Natural killer cell treated with Interleukin-12 subunit alpha and Interleukin-12 subunit beta and Interleukin-15 and Interleukin-18, amount 100 ng/mL, for 72 hours (primary cell): ENCODE measurements around the gene PLCL2. TPM values are rescaled to one million over a fixed set of nuclear protein-coding genes. Genes with fewer than 3 reads are reported as not detected.

ENCODE experiments used
- ATAC-seq, 2 donors: fragments of 150-1000 bp; cut with Tn5 transposase in 1 of 2; sonication (Bioruptor Pico), chemical (Tn5 transposase) in 1 of 2; 2 replicates each; pipeline ENCODE4 v1.10.0; 2021
- DNase-seq: peaks from one replicate; pipeline ENCODE4 v3.0.0; 2022; ENCODE audit warnings: low spot score
- H3K27ac Mint-ChIP-seq, 2 donors: 1 replicate in 1 of 2; 2 replicates in 1 of 2; pipeline ENCODE4 v1.8.0; 2022; ENCODE audit warnings: mixed read lengths in 2 of 2, mild to moderate bottlenecking in 1 of 2, moderate library complexity in 1 of 2
- H3K27me3 Mint-ChIP-seq, 2 donors: 1 replicate in 1 of 2; 2 replicates in 1 of 2; pipeline ENCODE4 v1.8.0; 2022; ENCODE audit warnings: mixed read lengths in 2 of 2
- H3K36me3 Mint-ChIP-seq: one replicate; pipeline ENCODE4 v1.8.0; 2022; ENCODE audit warnings: mixed read lengths
- H3K4me1 Mint-ChIP-seq, 2 donors: 1 replicate in 1 of 2; 2 replicates in 1 of 2; pipeline ENCODE4 v1.8.0; 2022; ENCODE audit warnings: low read depth in 2 of 2, mixed read lengths in 2 of 2, mild to moderate bottlenecking in 1 of 2
- H3K4me3 Mint-ChIP-seq: one replicate; pipeline ENCODE4 v1.8.0; 2022; ENCODE audit warnings: mixed read lengths
- H3K9me3 Mint-ChIP-seq: 2 replicates; pipeline ENCODE4 v1.8.0; 2022; ENCODE audit warnings: mixed read lengths
- total RNA-seq, 2 donors: library from RNA; stranded (reverse); gene quantifications; one replicate each; pipeline ENCODE4 v1.2.3, GENCODE V29; 2022

The PLCL2 gene
- total RNA-seq, 2 donors from 2014 or later: 12.5 to 17.2 TPM

- peak overlapping the region; percentile 46 for H3K4me3 Mint-ChIP-seq
- H3K27me3 Mint-ChIP-seq: no peaks in the 10 kb centered on the region
- no peaks in the 10 kb centered on the region for H3K9me3 Mint-ChIP-seq
- H3K4me1 Mint-ChIP-seq: peaks cover 49 to 51% of the 10 kb centered on the region in 2 donors
- H3K27ac Mint-ChIP-seq: peak overlapping the region; percentile 26 to 84
- peaks cover 18% of the 10 kb centered on the region for H3K36me3 Mint-ChIP-seq
- ATAC-seq (peak in 1 of 2 donors; percentile 69), DNase-seq (no peak)
Observed at GRCh38 chr3:17075907-17076306, 191.2 kb downstream of the PLCL2 start.

DNA sequence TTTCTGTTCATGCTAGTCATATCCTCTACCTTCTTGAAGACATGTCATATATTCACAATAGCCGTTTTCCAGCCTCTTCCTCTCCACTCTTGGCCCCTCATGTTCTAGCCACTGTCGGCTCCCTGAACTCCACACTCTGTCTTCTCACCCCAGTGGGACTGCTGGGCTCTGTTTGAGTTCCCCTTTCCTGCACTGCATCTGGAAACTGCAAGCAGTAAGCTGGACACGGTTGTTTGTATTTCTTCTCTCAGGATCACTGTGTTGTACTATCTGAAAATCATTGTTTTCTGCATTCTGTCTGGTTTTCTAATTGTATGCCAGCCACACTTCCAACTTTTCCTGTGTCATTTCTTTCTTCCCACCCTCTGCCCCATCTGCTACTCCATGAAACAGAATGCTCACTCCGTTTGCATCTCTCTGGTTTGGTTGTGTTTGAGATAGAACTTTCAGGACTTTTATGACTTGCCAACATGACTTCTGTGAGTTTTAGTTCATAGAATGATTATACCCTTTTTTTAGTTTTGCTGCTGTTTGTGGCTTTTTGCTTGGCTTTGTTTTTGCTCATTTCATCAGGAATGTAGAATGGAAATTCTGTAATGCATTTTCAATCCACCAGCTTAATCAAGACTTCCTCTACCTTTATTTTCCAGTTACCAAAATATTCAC, 192.3 kb downstream of the PLCL2 start:
- Mint-ChIP-seq H3K36me3 (peaks cover 18% of the 10 kb centered on the region), H3K4me1 (peaks cover 49 to 54% of the 10 kb centered on the region in 2 donors), H3K4me3 (peak overlapping the region; percentile 46), H3K27ac (peak overlapping the region; percentile 26 to 84), H3K9me3 (no peaks in the 10 kb centered on the region), H3K27me3 (no peaks in the 10 kb centered on the region)
- no peak for DNase-seq
- ATAC-seq: no peak

DNA sequence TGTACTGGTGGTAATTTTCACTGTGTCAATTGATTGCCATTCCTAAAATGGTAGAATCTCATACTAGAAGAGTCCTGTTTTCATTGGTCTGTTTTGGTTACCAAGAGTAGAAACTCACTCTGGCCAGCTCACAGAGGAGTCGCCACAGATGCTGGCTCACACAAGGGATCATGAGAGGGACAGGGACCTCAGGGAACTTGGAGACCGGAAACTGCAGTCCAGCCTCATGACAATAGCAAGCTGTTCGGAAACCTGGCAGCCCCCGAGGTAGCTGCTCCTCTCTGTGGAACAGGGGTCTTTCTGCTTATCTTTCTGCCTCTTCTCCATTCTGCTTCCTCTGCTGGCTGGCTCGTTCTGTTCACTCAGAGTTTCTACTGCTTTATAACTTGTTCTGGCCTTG, 192.9 kb downstream of the PLCL2 start:
- DNase-seq: no peak
- Mint-ChIP-seq H3K9me3 (no peaks in the 10 kb centered on the region), H3K36me3 (peaks cover 18% of the 10 kb centered on the region), H3K27me3 (no peaks in the 10 kb centered on the region), H3K4me1 (peaks cover 49 to 58% of the 10 kb centered on the region in 2 donors), H3K4me3 (peak overlapping the region; percentile 46), H3K27ac (peak overlapping the region; percentile 26 to 84)
- no peak for ATAC-seq

GRCh38 chr3:17078926-17079465, 194.2 kb downstream of the PLCL2 start:
- peaks cover 6% of the 10 kb centered on the region for H3K9me3 Mint-ChIP-seq
- H3K36me3 Mint-ChIP-seq: peaks cover 28% of the 10 kb centered on the region
- no peak for ATAC-seq
- DNase-seq: no peak
- H3K4me3 Mint-ChIP-seq: no peak overlapping the region
- H3K27ac Mint-ChIP-seq: no peak overlapping the region
- peaks cover 52 to 63% of the 10 kb centered on the region in 2 donors for H3K4me1 Mint-ChIP-seq
- H3K27me3 Mint-ChIP-seq: no peaks in the 10 kb centered on the region

DNA sequence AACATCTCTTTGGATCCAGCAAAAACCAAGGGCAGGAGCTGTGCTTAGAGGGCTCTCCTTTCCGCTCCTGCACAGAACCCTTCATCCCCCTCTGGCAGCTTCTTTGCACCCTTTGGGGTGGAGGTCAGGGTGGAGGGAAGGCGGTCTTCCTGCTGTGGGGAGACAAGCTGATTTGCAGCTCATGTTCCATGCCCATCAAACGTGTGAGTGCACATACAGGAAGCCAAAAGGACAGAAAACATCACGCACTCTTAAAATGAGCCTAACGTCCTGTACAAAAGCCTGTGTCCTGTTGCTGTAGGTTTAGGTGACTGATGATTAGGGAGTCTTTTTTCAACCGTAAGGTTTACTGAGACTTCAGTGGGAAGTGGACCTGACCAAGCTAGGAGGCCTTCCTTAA, 195.2 kb downstream of the PLCL2 start:
- Mint-ChIP-seq H3K4me3 (no peak overlapping the region), H3K27ac (no peak overlapping the region), H3K36me3 (peaks cover 37% of the 10 kb centered on the region), H3K27me3 (no peaks in the 10 kb centered on the region), H3K9me3 (peaks cover 6% of the 10 kb centered on the region), H3K4me1 (peaks cover 42 to 56% of the 10 kb centered on the region in 2 donors)
- DNase-seq (no peak), ATAC-seq (peak in 1 of 2 donors; percentile 17)

DNA sequence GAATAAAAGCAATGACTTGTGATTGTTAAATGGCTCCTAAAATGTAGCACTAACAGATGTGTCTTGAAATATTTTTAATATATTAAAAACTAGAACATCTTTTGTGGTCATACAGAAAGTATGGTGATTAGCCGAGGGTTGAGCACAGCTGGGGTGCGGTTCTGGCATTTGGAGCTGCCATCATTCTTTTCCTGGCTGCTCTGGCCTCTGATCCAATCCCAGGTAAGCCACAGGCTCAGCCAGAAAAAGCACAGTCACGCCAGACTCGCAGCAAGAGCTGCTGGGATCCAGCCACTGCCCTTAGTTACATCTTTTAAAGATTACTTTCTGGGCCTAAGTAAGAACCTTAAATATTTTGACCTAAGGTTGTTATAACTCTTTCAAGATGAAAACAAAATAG, 196.8 kb downstream of the PLCL2 start:
- DNase-seq (no peak), ATAC-seq (no peak)
- H3K27me3 Mint-ChIP-seq: no peaks in the 10 kb centered on the region
- peaks cover 44% of the 10 kb centered on the region for H3K36me3 Mint-ChIP-seq
- no peak overlapping the region for H3K27ac Mint-ChIP-seq
- H3K4me3 Mint-ChIP-seq: no peak overlapping the region
- peaks cover 37 to 52% of the 10 kb centered on the region in 2 donors for H3K4me1 Mint-ChIP-seq
- peaks cover 6% of the 10 kb centered on the region for H3K9me3 Mint-ChIP-seq

DNA sequence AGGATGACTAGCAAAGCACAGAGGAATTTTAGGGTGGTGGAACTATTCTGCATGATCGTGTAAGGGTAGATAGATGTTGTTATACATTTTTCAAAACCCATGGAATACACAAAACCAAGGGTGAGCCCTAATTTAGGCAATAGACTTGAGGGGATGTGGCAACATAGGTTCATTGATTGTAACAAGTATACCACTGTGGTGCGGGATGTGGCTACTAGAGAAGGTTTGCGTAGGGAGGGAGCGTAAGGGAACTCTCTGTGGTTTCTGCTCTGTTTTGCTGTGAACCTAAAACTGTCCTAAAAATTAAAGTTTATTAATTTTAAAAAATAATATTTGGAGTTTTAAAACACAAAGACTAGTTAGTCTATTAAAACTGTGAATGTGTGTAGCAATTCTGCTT, 202.8 kb downstream of the PLCL2 start:
- peak overlapping the region in 1 of 2 donors; percentile 3 for H3K27ac Mint-ChIP-seq
- peak overlapping the region; percentile 69 for H3K4me3 Mint-ChIP-seq
- H3K36me3 Mint-ChIP-seq: peaks cover 27% of the 10 kb centered on the region
- DNase-seq: peak; percentile 67
- H3K4me1 Mint-ChIP-seq: peaks cover 59 to 64% of the 10 kb centered on the region in 2 donors
- ATAC-seq: peak; percentile 79 to 87
- peaks cover 6% of the 10 kb centered on the region for H3K9me3 Mint-ChIP-seq
- H3K27me3 Mint-ChIP-seq: no peaks in the 10 kb centered on the region

DNA sequence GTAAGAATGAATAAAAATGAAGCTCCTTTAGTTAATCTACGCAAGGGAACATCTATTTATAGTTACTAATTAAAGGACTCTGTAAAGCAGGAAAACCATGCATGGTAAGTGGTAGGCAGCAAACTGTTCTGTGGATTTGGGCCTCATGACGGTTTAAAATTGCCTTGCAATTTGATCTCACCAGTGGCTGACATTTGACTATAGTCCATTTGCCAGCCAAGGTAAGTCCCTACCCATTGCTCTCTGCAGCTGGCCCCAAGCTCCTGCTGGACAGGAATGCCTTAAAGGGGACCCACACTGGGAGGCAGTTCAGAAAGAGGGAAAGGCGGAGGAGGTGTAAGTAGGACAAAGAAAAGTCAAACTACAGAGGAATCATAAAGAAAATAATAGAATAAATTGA, 203.3 kb downstream of the PLCL2 start:
- no peak for ATAC-seq

GRCh38 chr3:17088602-17089313, 204.0 kb downstream of the PLCL2 start:
- peak overlapping the region; percentile 69 for H3K4me3 Mint-ChIP-seq
- ATAC-seq: peak; percentile 89 to 92
- peaks cover 49 to 53% of the 10 kb centered on the region in 2 donors for H3K4me1 Mint-ChIP-seq
- H3K27ac Mint-ChIP-seq: peak overlapping the region; percentile 30 to 69
- H3K27me3 Mint-ChIP-seq: no peaks in the 10 kb centered on the region
- peak; percentile 64 for DNase-seq
- H3K36me3 Mint-ChIP-seq: peaks cover 16% of the 10 kb centered on the region
- no peaks in the 10 kb centered on the region for H3K9me3 Mint-ChIP-seq

More for the DNA sequence above, 203.3 kb downstream of the PLCL2 start:
- no peak for DNase-seq
- H3K27me3 Mint-ChIP-seq: no peaks in the 10 kb centered on the region
- H3K36me3 Mint-ChIP-seq: peaks cover 24% of the 10 kb centered on the region
- peaks cover 56 to 60% of the 10 kb centered on the region in 2 donors for H3K4me1 Mint-ChIP-seq
- H3K9me3 Mint-ChIP-seq: peaks cover 4% of the 10 kb centered on the region
- peak overlapping the region; percentile 30 to 69 for H3K27ac Mint-ChIP-seq
- peak overlapping the region; percentile 69 for H3K4me3 Mint-ChIP-seq

DNA sequence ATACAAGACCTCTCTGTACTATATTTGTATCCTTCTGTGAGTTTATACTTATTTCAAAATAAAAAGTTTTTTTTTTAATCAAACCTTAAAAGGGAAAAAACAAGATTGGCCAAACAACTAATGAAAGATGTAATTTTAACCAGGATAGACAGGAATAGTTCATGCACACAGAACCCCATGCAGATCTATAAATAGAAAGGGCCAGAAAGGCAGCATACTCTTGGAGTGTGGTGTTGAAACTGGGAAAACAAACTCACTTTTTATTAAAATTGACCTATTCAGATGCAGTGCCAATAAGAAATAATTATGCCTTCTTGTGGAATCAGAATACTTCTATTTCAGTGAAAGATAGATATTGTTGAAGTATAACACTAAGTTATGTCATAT, 204.6 kb downstream of the PLCL2 start:
- Mint-ChIP-seq H3K36me3 (peaks cover 14% of the 10 kb centered on the region), H3K4me3 (peak overlapping the region; percentile 69), H3K27ac (peak overlapping the region in 1 of 2 donors; percentile 33)

GRCh38 chr3:17090280-17090983, 205.7 kb downstream of the PLCL2 start:
- H3K4me3 Mint-ChIP-seq: no peak overlapping the region
- no peaks in the 10 kb centered on the region for H3K9me3 Mint-ChIP-seq
- H3K27ac Mint-ChIP-seq: no peak overlapping the region
- no peaks in the 10 kb centered on the region for H3K27me3 Mint-ChIP-seq
- no peak for DNase-seq
- ATAC-seq: no peak
- peaks cover 49 to 55% of the 10 kb centered on the region in 2 donors for H3K4me1 Mint-ChIP-seq
- peaks cover 8% of the 10 kb centered on the region for H3K36me3 Mint-ChIP-seq

More for the DNA sequence above, 204.6 kb downstream of the PLCL2 start:
- Mint-ChIP-seq H3K27me3 (no peaks in the 10 kb centered on the region), H3K4me1 (peaks cover 49 to 51% of the 10 kb centered on the region in 2 donors), H3K9me3 (no peaks in the 10 kb centered on the region)
- ATAC-seq (no peak), DNase-seq (no peak)

DNA sequence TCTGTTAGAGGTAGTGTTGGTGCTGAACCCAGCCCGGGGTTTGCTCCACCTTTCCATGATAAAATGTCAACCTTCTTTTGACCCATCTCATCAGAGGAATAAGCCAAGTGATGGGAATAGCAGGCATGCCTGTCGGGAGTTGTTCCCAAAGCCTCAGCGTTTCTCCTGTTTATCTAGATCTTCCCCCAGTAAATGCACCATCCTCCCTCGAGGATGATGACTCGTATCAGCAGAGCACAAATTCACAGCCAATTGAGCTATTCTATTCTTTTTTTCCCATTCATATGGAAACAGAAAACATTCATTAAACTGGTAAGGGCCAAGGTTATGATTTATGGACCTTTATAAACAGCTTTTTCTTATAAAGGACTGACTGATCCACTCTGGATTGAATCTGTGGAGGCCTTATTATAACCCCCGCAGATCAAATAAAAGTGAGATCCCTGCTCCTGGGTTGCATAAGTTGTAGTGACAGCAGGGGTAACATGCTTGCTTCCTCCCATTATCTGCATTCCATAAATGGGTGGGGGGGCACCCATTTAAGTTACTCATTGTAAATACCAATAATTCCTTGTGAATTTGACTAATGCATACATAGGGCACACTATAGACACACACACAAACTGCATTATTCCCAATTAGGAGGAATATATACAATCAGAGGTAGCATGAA, 207.3 kb downstream of the PLCL2 start:
- H3K27ac Mint-ChIP-seq: no peak overlapping the region
- no peak for ATAC-seq
- H3K27me3 Mint-ChIP-seq: no peaks in the 10 kb centered on the region
- H3K36me3 Mint-ChIP-seq: no peaks in the 10 kb centered on the region
- H3K4me3 Mint-ChIP-seq: no peak overlapping the region
- H3K9me3 Mint-ChIP-seq: no peaks in the 10 kb centered on the region
- H3K4me1 Mint-ChIP-seq: peaks cover 35 to 42% of the 10 kb centered on the region in 2 donors
- DNase-seq: no peak

GRCh38 chr3:17092583-17092933, 207.8 kb downstream of the PLCL2 start:
- Mint-ChIP-seq H3K9me3 (no peaks in the 10 kb centered on the region), H3K36me3 (no peaks in the 10 kb centered on the region), H3K27ac (no peak overlapping the region), H3K4me3 (no peak overlapping the region), H3K4me1 (peaks cover 30 to 37% of the 10 kb centered on the region in 2 donors), H3K27me3 (no peaks in the 10 kb centered on the region)
- DNase-seq (no peak), ATAC-seq (no peak)
